HG03139 (cell line): ENCODE data around the gene DRG1.
"Not testable (repeated sequence)": the region's sequence is repeated elsewhere in the genome, so short reads cannot be mapped to it uniquely, and the experiment has no call there.

Experiments
- ATAC-seq: cut with Tn5 transposase; IDR thresholded peaks from one replicate; pipeline ENCODE4 v1.9.1; 2021; ENCODE audit not compliant: unreplicated experiment

Gene DRG1

DNA sequence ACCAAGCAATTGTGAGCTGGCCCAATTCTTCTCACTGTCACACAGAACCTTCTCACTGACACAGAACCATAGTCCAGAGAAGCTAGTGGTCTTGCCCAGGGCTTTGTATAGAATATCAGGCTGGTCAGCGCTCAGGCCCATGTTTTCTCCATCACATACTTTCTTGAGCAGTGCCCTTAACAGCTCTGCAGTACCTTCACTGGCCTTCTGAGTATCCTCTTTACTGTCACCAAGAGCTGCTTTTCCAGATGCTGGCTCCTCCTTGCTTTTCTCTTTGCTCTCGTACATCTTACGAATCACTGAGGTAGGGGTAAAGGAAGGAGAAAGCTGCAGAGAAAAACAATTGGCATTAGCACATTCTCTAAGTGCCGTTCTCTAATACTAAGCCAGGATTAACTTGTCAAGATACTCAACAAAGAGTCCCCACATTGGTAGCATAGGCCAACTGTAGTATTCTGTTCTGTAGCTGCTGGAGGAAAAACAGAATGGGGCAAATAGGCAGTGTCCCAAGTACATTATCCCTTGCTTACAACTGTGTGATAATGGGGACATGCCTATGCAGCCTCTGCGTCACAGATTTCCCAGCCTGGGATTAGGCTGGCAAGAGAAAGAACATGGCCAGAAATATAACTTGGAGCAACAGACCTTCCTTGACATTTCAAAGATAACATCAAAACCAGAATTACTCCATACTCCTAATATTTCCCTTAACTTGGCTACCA is 43.5 kb downstream of the DRG1 start:
- no peak for ATAC-seq

DNA sequence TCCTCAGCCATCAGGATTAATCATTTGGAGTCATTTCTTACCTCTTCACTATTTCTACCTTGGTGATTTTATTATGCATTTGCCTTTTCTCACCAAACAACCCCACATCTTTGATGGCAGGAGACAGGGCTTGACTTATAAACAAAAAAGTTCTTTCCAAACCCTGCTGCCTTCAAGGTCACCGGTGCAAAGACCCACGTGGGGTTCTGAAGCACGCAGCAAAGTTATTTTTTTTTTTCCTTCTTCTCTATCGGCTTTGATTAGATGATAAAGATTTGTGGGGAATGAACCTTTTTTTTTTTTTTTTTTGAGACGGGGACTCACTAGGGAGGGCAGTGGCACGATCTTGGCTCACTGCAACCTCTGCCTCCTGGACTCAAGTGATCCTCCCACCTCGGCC is 44.1 kb downstream of the DRG1 start:
- ATAC-seq: no peak

DNA sequence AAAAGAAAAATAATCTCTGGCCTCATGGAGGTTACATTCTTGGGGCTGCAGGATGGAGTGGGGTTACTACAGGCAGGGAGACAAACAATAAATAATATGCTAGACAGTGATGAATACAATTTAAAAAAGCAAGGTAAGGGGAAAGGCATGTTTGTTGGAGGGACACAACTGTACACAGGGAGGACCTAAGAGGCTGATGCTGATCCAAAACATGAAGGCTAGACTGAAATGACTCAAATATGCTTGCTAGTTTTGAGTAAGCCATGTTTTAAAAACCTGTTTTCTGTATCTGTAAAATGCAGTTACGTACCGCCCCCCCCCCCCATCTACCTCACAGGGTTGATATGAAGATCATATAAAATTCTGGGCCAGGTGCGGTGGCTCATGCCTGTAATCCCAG is 46.2 kb downstream of the DRG1 start:
- ATAC-seq: no peak

DNA sequence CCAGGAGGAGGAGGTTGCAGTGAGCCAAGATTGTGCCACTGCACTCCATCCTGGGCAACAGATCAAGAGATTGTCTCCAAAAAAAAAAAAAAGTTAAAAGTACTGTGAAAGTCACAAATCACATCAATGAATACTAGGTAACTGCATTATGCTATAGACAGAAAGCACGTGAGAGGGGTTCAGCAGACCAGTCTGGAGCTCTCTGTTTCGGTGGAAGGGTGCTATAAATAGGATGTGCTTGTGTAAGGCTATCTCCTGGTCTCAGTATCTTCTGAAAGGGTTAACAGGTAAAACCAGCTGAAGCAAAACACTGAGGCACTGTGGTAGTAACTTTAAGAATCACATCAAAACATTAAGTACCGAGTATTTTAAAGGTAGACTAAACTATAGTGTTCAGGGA is 46.8 kb downstream of the DRG1 start:
- ATAC-seq: no peak

DNA sequence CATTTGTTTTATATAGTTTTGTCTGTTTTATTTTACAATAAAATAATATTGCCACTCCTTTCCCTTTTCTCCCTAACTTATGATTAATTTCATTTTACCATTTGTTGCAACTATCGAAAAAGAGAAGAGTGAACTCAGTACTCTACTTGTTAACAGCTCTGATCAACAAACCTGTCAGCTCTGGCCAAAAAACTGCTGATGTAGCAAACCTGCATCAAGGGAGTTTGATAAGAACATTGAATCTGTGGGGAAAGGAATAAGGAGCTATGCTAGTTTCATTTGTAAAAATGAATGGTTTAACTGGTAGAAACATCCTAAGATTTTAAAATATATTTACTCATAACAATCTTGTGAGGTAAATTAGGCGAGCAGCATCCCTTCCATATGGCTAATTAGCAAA is 47.4 kb downstream of the DRG1 start:
- ATAC-seq: no peak

DNA sequence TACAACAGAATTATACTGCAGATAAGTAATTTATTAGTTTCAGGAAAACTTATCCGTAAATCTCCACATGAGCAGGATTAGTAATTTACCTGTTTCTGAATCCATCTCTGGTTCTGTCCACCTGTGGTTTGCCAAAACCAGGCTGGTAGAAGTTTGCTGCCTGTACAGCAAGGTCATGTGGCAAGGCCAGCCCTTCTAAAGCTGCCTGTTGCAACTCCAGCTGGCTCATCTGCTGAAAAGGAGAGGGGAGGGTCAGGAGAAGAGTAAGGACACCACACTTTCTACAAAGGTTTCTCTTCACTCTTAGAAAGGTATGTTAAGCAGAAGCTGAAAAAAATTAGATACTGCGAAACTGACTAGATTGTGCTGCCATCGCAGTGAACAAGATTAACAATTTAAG is 47.9 kb downstream of the DRG1 start:
- no peak for ATAC-seq

- ATAC-seq: no peak
These were observed 49.0 kb downstream of the DRG1 start for GRCh38 chr22:31448382-31448781.

GRCh38 chr22:31449506-31449905 is 50.1 kb downstream of the DRG1 start:
- ATAC-seq: no peak

DNA sequence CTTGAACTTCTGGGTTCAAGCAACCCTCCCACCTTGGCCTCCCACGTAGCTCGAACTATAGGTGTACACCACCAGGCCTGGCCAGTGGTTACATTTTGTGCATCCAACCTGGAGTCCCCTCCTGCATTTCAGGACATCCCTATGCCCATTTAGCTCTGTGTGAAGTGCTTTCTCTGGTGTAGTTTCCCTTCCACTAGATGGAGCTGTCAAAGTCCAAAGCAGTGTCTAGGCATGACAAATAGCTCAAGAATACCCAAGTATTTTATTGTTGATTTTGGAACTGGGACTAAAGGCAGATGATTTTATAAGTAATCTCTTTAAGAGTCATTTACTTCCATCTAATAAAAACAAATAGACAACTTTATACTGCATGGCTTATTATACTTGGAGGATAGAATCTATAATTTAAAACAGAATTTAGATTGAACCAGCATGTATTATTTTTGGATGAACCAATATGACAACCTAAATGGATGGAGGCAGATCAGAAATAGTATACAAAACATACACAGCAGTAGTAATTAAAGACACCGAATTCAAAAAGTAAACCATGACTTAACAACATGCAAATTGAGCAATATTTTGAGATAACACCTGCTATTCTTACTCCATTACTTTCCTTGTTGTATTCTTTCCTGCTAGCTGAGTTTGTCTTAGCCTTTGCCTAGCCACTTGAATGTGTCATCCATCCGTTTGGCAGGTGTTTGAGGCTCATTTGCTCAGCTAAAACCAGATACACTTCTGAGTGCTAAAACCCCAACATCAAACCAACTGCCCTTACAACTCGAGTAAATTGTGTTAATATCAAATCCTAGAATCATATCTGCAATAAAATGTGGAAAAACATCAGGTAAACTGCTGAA is 52.5 kb downstream of the DRG1 start:
- no peak for ATAC-seq

DNA sequence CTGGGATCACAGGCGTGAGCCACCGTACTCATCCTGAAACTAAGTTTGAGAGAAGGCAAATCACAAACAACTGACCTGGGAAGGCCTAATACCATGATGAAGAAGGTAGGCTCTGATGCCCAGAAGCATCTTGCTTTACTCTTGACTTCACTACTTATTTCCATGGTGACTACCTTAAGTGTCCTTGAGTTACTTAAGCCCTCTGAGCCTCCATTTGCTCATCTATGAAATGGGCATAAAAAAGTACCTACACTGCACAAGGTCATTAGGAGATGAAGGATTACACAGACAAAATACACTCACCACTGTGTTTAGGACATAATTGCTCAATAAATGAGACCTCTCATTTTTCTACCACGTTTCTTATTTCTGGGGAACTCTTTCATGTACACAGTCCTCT is 62.3 kb downstream of the DRG1 start:
- ATAC-seq: no peak

DNA sequence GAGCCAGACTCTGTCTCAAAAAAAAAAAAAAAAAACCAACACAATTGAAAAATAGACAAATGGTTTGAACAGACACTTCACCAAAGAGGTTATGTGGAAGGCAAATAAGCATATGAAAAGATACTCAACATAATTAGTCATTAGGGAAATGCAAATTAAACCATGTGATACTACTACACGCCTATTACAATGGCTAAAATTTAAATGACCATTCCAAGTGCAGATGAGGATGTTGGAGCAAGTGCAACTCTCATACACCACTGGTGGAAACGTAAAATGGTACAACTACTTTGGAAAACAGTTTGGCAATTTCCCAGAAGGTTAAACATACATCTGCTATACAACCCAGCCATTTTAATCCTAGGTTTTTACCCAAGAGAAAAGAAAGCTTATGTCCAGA is 65.9 kb downstream of the DRG1 start:
- ATAC-seq: no peak

DNA sequence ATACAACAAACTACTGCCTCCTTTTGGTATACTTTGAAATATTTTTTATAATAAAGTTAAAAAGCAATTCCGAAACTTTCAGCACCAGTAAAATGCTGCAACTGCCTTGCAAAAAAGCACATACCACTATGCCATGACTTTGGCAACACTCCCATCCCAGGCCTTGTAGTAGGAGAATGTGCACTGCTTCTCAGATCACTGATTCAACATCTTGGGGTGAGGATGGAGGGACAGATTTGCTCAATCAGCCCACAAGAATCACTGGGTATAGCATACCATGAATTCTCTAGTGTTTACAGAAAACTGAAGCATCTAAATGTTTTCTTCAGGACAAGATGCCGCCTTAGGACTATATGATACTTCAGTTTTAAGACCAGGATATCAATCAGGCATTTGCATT is 75.3 kb downstream of the DRG1 start:
- no peak for ATAC-seq

- ATAC-seq: no peak
These were observed 76.4 kb downstream of the DRG1 start for GRCh38 chr22:31475800-31476199.

GRCh38 chr22:31477329-31477728 is 77.9 kb downstream of the DRG1 start:
- ATAC-seq: no peak

DNA sequence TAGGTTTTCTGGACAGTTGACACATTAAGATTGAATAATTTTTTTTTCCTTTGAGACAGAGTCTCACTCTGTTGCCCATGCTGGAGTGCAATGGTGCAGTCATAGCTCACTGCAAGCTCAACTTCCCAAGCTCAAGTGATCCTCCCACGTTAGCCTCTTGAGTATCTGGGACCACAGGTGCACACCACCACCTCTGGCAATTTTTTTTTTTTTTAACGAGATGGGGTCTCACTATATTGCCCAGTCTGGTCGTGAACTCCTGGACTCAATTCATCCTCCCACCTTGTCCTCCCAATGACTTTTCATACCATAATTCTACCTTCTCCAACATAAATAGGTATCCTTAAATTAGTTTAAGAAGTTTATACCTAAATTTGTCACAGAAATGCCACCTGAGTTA is 81.7 kb downstream of the DRG1 start:
- ATAC-seq: no peak

DNA sequence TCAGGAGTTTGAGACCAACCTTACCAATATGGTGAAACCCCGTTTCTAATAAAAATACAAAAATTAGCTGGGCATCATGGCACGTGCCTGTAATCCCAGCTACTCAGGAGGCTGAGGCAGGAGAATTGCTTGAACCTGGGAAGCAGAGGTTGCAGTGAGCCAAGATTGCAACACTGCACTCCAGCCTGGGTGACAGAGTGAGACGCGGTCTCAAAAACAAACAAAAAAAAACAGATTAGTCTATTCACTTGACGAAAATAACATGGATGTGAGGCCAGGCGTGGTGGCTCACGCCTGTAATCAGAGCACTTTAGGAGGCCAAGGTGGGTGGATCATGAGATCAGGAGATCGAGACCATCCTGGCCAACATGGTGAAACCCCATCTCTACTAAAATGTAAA is 83.1 kb downstream of the DRG1 start:
- not testable (repeated sequence) for ATAC-seq
